GM19328 (cell line): ENCODE data around the gene DNAH3.
A peak's percentile ranks its signal among the peaks of the same experiment; 100 is the strongest.

Experiments used
- ATAC-seq: cut with Tn5 transposase; IDR thresholded peaks from one replicate; pipeline ENCODE4 v1.9.1; 2021; ENCODE audit warnings: mild to moderate bottlenecking, moderate library complexity; ENCODE audit not compliant: unreplicated experiment

DNAH3 gene

DNA sequence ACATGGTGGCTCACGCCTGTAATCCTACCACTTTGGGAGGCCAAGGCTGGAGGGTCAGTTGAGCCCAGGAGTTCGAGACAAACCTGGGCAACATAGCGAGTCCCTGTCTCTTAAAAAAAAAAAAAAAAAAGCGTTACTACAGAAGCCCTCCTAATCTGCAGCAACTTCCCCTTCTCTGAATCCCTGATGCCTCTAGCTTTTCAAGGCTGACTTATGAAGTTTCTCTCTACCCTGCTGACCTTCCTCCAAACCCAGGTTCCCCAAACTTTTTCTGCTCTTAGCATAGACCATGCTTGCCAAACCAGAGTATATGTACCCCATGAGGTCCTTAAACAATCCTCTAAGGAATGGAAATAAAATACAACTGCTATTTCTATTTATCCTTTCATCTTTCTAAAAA lies 233.7 kb downstream of the DNAH3 start:
- no peak for ATAC-seq

DNA sequence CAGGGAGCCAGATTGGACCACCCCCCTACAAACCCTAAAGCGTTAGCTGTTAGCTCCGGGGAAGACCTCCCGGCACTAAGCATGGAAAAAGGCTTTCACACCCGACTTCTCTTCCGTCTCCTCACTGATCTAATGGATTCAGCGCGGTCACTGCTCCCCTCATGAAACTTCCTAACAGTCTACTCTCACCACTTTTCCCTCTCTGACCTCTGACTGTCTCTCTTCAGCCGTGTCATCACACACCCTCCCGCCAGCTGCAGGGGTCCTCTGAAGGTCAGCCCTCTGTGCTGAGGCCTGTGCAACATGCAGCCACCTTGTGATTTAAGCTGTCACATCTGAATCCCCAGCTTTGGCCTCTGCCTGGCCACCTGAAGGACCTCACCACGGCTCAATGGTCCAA lies 234.4 kb downstream of the DNAH3 start:
- no peak for ATAC-seq

DNA sequence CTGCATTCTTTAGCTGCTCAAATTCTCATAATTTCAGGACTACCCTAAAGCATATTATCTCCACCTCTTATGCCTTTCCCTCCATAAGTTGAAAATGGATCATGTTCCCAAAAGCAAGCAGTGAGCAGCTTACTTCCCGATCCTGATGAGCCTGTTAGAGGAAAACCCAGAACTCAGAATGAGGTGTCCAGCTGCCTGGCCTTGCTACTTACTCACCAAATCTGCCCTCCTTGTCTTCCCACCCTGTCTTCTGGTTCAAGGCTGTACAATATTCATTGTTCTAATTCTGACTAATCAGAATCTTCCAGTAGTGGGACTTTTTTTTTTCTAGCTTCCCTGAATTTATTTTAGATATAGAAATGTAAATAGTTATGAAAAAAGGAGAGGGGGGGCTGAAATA lies 239.3 kb downstream of the DNAH3 start:
- ATAC-seq, result no peak

DNA sequence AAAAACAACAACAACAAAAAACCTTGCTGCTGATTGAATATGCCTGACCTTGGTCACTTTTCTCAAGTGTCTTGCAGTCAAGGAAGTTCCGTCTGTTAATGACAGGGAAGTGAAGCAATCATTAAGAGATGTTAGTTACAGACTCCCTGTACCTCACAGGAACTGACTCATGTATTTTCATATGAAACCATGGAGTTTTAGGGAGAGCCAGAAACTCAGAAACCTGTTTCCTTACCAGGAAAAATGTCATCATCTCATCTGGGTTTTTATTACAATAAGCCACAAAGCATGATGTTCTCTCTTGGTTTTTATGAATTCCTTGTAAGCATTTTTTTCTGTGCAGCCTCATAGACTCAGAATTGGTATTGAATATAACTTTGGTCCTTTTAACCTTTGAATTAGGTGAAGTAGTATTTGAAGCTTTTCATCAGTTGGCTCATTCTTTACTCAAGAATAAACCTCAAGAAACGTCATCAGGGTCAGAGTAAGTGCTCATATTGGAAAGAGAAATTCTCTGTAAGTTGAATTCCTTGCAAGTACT lies 239.8 kb downstream of the DNAH3 start:
- ATAC-seq, result no peak

DNA sequence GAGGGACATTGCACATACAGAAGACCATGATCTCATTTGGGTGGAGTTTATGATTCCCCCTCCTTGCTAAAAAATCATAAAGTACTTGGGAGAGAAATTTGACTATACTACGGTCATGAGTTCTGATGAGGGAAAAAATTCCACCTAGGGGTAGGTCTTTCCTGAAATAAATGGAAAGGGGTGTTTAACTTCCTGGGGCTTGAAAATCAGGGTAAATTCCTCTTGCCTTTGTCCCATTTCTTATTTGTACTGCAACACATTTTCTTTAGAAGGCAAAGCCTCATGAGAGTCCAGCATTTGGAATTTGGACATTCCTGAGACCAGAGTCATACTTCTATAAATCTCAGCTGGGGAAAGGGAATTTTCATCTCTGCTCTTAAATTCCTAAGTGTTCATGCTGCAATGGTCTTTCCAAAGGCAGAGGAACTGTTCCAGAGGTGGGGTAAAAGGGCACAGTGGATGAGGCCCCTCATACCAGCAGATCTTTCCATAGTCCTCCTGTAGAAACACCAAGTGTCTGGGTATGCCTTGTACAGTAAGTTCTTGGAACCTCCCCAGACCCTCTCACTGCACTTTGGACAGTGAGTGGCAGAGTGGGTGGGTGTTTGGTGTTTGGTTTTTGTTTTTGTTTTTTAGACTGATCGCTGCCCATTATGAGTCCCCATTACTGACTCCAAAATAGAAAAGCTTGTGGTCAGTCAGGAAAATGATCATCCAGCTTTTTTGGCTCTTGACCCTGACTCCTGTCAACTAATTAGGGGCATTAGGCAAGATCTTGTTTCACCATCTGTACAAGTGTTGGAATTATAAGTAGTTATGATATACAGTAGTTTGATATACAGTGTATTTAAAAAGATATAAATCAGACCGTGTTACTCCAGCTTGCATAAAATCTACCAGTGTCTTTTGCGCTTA lies 244.0 kb downstream of the DNAH3 start:
- no peak for ATAC-seq

DNA sequence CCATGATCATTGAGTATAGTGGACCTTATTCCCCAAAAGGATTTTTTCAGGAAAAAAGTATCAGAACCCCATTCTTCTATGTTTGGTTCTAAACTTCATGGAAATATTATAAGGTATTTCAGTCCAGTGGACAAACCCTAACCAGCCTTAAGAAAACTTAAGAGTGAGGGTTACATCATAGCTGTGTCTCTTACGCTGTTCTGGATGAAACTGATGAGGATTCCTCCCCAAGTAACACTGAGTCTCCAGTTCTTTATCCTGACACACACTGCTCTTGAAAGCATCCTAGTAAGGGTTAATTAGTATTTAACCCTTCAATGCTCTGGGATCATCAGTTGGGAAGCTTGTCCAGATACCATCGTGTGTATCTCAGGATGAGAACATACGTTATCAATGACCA lies 245.1 kb downstream of the DNAH3 start:
- ATAC-seq, result no peak

DNA sequence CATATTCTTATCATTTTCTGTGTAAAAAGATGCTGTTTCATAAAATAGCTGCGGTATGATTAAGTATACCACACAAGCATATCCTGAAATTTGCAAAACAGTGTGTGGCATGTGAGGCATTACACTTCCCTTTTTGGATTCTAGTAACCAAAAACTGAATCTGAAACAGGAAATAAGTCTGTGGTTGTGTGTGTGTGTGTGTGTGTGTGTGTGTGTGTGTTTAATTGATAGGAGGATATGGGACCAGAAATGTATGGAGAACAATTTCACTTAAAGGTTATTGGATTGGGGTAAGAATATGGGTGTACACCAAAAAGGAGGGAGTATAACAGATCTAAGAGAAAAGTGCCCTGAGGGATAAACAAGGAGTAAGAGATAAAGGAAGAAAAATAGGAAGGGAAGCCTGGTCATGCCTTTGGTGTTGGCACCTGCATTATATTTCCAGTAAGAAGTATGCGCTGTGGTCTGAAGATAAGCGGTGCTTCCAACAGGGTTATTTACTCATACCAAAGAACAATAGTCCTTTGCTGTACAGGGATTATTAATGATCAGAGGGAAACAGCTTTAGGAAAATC lies 246.1 kb downstream of the DNAH3 start:
- ATAC-seq, result no peak

DNA sequence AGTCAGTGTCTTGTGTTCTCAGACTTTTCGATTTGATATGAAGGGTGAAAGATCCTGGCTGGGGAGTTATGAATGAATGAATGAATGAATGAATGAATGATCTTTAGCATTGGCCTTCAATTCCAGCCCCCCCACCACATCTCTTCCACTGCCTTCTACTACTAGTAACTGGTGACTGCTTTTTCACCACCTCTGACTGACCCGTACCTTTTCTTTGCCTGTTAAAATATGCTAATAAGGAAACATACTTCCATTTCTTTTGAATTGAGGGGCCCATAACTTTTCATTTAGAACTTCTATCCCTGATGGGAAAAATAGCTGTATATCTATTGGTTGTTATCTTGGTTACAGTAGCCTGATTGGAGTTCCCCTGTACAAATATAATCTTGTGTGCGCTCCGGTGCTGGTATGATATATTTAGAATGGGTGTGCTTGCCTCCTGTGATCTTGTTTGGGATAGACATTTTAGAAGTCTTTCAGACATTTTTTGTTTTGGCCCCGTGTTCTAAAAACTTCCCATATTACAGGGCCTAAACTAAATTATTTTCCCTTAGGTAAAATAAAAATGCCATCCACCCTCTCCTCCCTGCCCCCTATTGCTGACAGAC lies 246.6 kb downstream of the DNAH3 start:
- ATAC-seq, result no peak

DNA sequence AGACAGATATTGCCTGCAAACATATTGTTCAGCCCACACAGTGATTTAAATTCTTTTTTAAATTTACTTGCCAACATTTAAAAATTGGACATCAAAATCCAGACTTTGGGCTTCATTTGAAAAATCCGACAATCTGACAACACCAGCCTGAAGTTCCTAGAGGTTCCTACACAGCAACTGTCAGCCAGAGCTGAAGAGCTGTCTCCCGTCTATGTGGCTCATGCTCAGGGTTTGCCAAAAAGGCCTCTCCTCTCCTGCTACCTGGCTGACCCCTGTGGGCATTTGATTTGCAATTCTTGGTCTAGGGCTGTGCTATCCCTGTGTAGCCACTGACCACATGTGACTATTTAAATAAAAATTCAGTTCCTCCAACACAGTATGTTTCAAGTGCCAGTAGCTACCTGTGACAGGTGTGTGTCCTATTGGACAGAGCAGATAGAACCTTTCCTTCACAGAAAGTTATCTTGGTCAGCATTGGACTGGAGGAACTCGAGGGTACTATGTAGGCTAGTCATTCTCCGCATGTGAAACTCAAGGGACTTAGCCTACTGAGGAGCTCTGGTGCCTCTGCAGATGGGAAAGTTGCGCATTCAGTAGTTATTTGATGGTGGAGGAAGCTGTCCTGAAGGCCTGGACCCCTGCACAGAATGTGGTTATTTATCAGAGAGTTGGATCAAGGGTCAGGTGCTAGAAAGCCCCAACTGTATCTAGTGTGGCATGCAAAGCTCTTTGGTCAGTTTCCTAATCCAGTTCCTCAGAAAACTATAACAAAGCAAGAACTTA lies 247.3 kb downstream of the DNAH3 start:
- no peak for ATAC-seq

DNA sequence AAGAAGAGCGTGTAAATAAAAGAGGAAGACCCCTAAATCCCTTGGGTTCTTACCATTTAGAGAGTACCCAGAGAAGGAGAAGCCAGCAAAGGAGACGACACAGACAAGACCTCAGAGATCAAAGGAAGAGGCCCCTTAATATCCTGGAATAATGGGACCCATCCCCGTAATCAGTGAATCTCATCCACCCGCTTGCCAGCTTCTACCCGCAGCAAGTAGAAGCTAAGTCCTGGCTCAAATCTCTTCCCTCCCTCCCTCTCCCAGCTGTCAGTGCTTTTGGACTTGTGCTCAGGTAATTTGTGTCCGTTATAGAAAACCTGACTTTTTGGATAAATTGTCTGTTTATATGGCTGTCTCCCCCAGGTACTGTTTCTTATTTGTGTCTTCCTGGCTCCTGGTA lies 248.2 kb downstream of the DNAH3 start:
- ATAC-seq, result no peak

DNA sequence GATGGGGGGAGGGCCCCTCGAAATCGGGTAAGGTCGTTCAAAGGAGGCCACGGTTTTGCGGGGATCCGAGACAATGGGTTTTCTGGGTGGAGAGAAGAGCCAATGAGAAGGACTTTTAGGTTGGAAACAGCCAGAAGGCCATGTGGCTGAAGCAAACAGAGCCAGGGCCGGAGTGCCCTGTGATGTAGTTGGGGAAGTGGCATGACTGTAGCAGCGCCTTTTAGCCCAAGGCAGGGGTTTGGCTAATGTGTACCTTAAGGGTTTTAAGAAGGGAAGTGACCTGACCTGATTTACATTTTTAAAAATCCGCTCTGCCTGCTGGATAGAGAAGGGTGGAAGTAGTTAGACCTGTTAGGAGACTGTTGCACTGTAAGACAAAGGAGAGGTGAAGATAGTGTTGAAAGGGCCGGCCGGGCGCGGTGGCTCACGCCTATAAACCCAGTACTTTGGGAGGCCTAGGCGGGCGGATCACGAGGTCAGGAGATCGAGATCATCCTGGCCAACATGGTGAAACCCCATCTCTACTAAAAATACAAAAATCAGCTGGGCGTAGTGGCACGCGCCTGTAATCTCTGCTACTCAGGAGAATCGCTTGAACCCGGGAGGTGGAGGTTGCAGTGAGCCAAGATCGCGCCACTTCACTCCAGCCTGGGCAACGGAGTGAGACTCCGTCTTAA lies 249.1 kb downstream of the DNAH3 start:
- no peak for ATAC-seq

DNA sequence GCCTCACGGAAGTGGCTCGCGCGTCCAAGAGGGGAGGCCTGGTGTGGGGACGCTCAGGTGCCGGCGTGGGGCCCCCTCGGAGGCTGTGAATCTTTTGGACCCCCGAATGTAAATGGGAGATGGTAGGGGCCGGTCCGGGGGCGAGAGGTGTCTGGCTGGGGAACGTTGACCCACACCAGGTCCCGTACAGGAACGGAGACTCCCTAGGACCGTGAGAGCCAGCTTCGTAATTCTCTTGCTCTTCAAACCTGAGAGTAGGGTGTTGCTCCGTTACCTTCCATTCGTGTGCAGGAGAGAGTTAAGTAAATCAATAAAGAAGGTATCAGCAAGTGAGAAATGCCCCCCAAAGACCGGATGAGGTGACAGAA lies 249.6 kb downstream of the DNAH3 start:
- ATAC-seq, result no peak

DNA sequence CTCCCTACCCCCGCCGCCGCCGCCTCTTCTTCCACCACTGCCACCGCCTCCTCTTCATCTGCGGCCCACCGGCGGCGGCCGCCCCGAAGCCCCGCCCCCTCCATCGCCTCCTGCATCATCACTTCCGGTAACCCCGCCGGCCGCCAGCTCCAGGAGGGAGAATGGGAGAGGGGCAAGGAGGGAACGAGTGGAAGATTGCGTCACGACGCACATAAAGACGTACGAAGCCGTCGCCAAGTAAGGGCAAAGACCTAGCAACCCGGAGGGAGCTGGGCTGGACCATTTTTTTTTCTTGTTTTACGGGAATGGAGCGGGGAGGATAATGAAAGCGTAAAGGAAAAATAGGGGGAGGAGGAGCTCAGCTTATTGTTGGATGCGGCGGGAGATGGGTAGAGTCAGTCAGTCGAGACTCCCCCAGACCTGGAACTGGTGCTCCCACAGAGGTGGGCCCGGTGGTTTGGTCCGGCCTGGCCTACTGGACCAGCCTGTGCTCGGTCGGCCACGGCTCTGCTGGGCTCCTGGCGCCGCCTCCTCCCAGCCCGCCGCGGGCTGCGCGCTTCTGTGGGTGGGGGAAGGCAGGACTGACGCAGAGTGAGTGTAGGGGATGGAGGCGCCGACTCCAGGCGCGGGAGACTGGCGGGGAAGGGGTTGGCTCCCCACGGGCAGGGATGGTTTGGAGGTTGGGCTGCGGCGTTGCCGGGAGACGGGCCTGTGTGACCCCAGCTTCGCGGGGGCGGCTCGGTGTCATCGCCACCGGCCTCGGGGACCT lies 250.2 kb downstream of the DNAH3 start, which contains the start of the genes DCUN1D3 and LYRM1:
DCUN1D3 (minus strand) TSS at position 60 of the 769 bp plus-strand sequence. CDS start 37,820 bp downstream, outside the sequence.
LYRM1 (plus strand) TSS at position 473 of the 769 bp plus-strand sequence. CDS start 14,785 bp downstream, outside the sequence.
- ATAC-seq, result peak; percentile 71

DNA sequence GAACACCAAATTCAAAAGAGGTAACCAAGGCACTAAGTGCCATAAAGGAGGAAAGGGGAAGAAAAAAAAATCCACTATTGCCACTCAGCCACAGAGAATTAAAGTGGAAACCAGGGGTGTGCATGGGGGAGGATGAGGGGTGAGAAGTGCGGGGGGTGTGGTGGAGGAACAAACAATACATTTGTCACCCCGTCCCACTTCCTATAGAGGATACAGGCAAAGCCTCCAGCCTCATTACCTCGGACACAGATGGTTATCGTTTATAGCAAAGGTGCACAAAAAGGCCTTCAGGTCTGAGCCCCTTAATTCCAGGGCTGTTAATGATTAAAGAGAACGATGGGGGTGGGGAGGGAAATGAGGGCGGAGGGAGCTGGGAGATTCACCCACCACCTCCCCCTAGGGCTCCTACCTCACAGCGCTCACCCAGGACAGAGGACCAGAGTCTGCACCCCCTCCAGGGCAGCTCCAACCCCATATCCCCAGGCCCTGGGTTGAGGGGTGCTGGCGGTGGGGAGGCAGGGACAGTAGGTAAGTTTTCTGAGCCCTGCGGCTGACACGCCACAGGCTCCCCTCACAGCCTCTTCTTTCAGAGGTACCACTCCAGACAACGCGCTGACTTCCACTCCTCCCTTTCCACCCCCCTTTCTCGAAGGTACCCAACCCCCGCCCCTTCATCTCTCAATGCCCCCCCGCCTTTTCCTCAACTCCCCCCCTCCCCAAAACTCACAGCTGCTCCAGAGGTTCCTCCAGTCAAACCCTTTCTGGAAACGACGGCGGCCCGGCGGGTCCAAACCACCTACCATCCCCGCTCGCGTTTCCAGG lies 251.0 kb downstream of the DNAH3 start:
- no peak for ATAC-seq

DNA sequence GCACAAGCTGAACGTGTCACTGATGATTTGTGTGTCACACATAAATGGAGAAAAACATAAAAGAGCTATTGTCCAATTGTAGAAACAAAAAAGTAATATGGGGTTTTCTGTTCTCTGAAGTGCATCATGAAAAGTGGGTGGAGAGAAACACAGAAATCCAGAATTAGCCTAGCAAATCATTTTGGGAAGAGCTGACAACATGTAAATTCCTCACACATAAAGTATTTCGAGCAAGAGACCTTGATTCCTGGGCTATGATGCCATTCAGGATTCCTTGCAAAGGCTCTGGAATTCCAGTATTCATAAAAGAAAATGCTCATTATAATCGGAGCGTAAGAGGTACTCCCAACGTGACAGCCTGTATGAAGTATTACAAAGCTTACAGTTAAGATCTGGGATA lies 251.6 kb downstream of the DNAH3 start:
- ATAC-seq, result no peak

DNA sequence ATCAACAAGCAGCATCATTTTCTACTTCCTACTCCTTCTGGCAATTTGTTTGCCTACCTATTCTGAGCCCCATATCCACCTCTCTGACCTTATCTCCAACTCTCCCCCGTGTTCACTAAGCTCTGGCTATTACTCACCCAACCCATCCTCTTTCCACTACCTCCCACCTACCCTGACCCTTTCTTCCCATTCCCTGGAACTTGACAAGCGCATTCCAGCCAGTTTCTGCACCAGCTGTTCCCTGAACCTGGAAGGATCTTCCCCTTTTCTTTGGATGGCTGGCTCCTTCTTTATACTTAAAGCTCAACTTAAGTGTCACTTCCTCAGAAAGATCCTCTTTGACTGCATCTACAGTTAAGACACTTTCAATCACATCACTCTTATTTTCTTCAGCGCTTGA lies 252.7 kb downstream of the DNAH3 start:
- no peak for ATAC-seq

DNA sequence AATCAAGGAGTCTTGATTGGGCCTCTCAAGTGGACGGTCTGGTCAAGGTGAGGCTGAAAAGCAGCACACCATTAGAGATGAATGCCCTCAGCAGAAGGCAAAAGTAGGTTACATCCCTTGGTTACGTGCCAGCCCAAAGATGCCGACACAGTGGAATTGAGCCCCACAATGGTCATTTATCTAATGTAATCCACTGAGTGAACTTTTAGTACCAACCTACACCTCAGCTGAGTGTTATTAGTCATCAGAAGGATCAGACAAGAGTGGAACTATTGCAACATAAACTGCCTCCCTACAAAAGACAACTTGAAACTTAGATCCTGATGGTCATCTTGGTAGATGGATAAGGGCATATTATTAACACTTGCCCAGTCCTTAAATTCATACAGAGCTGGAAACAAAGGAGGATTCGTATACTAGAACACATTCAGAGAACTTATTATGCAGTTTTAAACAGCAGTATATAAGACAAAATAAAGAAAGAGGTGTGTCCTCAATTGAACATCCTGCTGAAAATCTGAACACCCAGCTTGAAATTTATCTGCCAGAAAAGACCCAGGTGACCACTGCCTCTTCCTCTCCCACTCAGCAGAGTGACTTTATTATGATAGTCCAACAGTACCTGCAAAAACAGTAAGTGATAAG lies 253.3 kb downstream of the DNAH3 start:
- no peak for ATAC-seq

DNA sequence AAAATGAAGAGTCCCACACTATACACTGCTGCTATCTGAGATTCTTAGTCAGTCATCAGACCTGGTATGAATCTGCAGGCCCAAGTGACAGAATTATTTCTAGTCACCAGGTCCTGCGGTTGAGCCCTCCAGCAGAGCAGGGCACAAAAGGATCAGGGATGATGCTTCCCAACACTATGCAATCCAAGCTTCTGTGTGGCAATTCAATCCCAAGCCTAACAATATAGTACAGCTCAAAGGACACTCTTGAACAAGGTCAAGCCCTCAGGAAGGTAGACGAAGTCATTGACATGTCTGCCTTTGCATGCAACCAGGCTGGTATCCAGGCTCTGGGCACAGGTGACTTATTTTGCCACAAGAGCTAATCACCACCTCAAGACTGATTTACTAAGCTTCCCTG lies 256.3 kb downstream of the DNAH3 start:
- ATAC-seq, result no peak
